Measurements from ENCODE around the gene ACO2.

DNA sequence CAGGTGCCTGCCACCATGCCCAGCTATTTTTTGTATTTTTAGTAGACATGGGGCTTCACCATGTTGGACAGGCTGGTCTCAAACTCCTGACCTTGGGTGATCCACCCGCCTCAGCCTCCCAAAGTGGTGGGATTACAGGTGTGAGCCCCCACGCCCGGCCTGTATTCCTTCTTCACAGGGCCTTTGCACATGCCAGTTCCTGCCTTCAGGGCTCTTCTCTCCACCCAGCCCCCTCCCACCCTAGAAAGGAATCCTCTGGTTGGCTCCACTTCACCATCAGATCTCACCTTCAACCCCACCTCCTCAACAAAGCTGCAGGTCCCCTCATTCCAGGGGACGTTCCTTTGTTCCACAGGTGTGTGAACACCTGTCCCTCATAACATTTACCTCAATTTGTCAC, 73.3 kb downstream of the ACO2 start:
- TF ChIP-seq POLR2AphosphoS5 (IDR thresholded peaks at IDR 0.05; ENCODE audit: insufficient read depth in 1 of 2, low read depth in 1 of 2), result no peak
- TF ChIP-seq, protein P1, sequence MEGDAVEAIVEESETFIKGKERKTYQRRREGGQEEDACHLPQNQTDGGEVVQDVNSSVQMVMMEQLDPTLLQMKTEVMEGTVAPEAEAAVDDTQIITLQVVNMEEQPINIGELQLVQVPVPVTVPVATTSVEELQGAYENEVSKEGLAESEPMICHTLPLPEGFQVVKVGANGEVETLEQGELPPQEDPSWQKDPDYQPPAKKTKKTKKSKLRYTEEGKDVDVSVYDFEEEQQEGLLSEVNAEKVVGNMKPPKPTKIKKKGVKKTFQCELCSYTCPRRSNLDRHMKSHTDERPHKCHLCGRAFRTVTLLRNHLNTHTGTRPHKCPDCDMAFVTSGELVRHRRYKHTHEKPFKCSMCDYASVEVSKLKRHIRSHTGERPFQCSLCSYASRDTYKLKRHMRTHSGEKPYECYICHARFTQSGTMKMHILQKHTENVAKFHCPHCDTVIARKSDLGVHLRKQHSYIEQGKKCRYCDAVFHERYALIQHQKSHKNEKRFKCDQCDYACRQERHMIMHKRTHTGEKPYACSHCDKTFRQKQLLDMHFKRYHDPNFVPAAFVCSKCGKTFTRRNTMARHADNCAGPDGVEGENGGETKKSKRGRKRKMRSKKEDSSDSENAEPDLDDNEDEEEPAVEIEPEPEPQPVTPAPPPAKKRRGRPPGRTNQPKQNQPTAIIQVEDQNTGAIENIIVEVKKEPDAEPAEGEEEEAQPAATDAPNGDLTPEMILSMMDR (IDR thresholded peaks at IDR 0.05), result no peak
